GM19240 (cell line): ENCODE results near the gene RPL19.
"Not testable (repeated sequence)": the region's sequence is repeated elsewhere in the genome, so short reads cannot be mapped to it uniquely, and the experiment has no call there.

Experiments used
- DNase-seq: peaks from one replicate; pipeline ENCODE4 v3.0.0; 2011; ENCODE audit warnings: low spot score; ENCODE audit not compliant: insufficient read length

RPL19 gene

GRCh38 chr17:39200070-39200879 lies at the start of gene RPL19:
Gene RPL19, plus strand, starts transcription at chr17:39200283. Its CDS starts 62 bp downstream, at chr17:39200345.
- peak; percentile 84 for DNase-seq

- no peak for DNase-seq
These were observed 49.3 kb upstream of the RPL19 start for GRCh38 chr17:39150795-39151149.

GRCh38 chr17:39151150-39151942 lies 48.7 kb upstream of the RPL19 start, which contains the start of gene PLXDC1:
Gene PLXDC1, minus strand, starts transcription at chr17:39151637. Its CDS starts 200 bp downstream, at chr17:39151437.
- DNase-seq: no peak

DNA sequence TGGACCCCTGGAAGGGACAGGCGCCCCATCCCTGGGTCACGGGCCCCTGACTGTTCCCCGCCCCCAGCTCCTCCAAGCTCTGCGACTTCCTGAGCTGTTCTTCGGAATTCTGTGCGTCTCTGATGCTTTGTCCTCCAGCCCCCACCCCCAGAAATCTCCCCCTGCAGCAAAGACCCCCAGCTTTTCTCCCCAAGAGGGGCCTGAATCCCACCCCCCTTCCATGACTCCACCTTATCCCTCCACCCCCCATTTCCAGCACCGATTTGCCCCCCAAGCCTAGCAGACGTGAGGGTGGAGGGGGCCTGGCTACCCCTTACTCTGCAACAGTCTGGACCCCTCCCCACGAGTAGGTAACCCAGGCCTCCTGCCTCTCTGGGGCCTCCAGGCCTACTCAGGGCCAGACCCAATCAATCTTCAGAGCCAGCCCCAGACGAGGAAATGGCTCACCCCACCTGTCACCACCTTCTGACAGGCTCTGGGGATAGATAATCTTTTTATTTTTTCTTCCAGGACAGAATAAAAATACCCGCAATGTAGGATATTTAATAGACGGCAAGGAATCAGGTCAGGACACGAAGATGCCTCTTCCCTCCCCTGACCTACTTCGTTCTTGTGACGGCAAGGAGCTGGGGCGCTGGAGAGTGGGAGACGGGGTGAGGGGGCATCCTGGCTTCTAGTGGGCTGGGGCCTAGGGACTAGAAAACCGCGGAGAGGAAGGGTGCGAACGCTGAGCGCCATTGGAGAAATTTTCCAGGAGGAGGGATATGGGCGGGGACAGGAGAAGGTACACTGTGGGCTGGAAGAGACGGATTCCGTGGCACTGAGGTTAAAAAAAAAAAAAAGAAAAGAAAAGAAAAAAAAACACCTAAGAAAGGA lies 47.9 kb upstream of the RPL19 start:
- no peak for DNase-seq

- DNase-seq: peak; percentile 49
These were observed 46.5 kb upstream of the RPL19 start for GRCh38 chr17:39153599-39154051.

GRCh38 chr17:39155654-39156053 lies 44.4 kb upstream of the RPL19 start:
- DNase-seq: no peak

DNA sequence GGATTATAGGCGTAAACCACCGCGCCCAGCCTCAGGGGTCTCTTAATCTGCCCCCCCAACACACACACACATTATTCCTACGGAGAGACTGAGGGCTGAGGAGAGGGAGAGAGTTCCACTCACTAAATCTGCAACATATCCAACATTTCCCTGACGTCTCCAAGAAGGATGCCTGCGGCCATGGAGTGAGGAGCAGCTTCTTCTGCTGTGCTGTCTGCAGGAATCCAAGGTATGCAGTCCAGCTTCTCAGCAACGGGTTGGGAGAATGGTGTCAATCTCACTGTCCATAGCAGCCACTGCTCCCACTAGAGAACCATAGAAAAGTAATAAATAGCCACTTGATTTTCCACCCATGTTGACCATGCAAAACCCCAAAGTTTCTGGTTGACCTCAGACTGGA lies 43.6 kb upstream of the RPL19 start:
- no peak for DNase-seq

- DNase-seq: no peak
These were observed 41.5 kb upstream of the RPL19 start for GRCh38 chr17:39158623-39159022.

DNA sequence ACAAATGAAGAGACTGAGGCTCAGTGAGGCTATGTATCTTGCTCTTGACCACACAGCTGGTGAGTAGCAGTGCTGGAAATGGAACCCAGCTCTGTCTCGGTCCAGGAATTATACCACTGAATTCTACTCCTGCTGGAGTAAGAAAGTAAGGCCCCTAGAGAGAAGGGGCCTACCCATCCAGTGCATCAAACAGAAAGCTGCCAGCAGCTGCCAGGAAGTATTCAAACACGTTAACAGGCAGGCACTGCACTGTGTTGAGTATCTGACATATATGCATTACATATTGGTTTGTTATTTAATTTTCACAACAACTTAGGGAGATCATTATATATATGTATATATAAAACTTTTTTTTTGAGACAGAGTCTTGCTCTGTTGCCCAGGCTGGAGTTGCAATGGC lies 38.1 kb upstream of the RPL19 start:
- no peak for DNase-seq

DNA sequence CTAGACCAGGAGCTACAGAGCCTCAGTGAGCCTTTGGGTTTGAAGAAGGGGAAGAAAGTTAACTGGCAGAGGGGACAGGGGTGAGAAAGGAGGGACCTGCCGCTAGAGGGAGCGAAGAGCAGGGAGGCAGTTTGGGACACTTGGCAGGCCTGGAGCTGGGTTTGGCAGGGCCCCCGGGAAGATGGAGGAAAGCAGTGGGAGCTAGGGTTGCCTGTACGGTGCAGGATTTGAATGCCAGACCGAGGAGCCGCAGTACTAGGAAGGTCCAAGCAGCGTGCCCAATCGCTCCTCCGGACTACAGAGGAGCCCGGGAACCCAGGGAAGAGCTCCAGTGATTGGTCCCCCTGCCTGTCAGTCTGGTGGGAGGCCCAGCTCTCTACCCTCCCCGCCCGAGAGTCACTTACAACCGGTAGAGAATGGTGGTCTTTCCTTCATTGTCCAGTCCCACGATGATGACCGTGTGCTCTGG lies 35.4 kb upstream of the RPL19 start:
- DNase-seq: peak; percentile 92

DNA sequence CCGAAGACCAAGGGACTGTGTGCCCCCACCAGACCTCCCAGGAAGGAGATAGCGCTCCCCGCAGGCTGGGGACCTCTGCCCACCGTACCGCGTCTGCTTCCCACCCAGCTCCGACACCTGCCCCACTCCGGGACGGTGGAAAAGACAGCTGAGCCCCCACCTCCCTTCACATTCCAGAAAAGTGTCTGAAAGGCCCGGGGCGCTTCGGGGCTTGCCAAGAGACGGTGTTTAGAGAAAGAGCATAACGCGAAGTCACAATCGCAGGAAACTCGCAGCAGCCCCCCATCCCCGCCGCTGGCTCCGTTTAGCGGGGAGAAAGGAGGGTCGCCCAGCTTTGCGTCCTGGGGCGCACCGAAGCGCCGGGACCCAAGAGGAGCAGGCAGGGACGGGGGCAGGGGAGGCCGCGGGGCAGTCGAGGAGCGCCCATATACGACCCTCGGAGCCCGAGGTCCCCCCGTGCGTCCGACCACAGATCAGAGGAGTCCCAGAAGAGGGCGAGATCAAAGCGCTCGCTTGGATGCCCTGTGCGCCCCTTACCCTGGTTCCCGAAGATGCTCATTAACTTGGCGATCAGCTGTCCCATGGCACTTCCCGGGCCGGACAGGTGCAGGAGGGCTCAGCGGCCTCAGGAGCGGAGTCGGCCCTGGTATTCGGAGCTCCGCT lies 34.8 kb upstream of the RPL19 start:
- no peak for DNase-seq

DNA sequence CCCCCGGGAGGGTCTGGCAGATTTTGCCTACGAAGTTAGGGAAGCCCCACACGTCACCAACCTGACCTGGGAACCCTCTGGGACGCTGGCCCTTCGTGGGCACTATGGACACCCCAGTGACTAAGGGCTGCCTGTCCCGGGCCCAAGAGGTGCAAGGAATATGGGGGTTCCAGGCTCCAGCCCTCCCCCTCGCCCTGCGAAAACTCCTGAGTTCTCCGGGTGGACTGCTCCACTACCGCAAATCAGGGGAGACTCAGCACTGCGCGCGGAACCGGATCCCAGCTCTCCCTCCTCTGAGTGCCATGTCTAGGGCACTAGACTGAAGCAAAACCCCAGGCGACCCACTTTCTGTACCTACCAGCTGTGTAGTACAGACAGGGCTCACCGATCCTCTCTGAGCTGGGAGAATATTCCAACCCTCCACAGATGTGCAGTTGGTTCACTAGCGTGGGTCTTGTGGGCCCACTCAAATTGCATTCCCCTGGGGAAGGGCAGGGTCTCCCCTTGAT lies 34.2 kb upstream of the RPL19 start, which contains the start of gene ARL5C:
TSS of gene ARL5C (minus strand) at position 321 of the 509 bp plus-strand sequence. CDS start 401 bp downstream, outside the sequence.
- no peak for DNase-seq

GRCh38 chr17:39166437-39167335 lies 33.4 kb upstream of the RPL19 start:
- DNase-seq: no peak

DNA sequence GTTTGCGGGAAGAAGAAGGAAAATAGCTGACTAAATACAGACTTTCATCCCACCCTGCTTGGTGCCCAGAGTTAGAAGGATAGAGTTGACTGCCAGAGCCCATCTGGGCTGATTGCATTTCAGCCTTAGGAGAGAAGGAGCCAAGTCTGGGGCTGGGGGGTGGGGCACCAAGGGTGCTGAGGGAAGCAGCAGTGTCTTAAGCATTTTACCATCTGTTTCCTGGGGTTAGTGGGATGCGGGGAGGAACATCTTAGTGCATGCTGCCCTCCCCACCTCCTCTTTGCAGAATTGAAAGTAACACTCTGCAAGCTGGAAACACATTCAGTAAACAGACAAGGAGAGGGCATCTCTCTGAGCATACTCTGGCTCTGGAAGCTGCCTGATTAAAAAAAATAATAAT lies 32.6 kb upstream of the RPL19 start:
- DNase-seq: no peak

- not testable (repeated sequence) for DNase-seq
These were observed 31.6 kb upstream of the RPL19 start for GRCh38 chr17:39168503-39168902.

DNA sequence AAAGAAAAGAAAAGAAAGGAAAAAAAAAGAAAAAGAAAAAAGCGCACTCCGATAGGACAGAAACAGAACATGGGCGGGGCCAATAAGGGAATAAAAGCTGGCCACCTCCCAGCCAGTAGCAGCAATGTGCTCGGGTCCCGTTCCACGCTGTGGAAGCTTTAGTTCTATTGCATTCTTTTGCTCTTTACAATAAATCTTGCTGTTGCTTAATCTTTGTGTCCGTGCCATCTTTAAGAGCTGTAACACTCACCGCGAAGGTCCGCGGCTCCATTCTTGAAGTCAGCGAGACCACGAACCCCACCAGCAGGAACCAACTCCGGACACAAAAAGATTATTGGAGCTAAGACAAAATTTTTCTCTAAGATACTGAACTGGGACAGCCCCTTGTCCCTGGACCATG lies 31.0 kb upstream of the RPL19 start:
- DNase-seq: no peak

GRCh38 chr17:39169518-39169917 lies 30.6 kb upstream of the RPL19 start:
- no peak for DNase-seq

- no peak for DNase-seq
These were observed 30.0 kb upstream of the RPL19 start for GRCh38 chr17:39170109-39170508.

DNA sequence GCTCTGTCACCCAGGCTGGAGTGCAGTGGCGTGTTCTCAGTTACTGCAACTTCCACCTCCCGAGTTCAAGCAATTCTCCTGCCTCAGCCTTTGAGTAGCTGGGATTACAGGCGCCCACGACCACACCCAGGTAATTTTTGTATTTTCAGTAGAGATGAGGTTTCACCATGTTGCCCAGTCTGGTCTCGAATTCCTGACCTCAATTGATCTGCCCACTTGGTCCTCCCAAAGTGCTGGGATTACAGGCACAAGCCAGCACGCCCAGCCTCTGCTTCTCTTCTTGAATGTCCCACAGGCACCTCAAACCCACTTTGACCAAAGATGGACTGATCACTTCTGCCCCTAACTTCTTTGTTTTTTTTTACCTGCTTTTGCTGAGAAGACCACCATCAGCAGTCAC lies 29.5 kb upstream of the RPL19 start:
- DNase-seq: no peak
